Measurements from ENCODE around the gene SAFB. TPM values are rescaled to one million over a fixed set of nuclear protein-coding genes. Genes with fewer than 3 reads are reported as not detected.

The SAFB gene
- total RNA-seq, 4 donors from 2014 or later: 90.5 to 368 (median 185) TPM

- WGBS, 2 donors (ENCODE audit: low coverage in 1 of 2): 80 to 94% methylated on average over 5 to 10 of the region's 10 CpGs
- Histone ChIP-seq H3K27me3 (no peaks in the 10 kb centered on the region), H3K9me3 (no peaks in the 10 kb centered on the region), H3K36me3 (no peaks in the 10 kb centered on the region), H3K4me3 (no peak overlapping the region), H3K27ac (no peak overlapping the region), H3K4me1 (peaks cover 11 to 30% (median 23%) of the 10 kb centered on the region in 4 donors)
- DNase-seq: no peak
- in situ Hi-C loops (cut with MboI; ENCODE audit: low pct_ligation_motif_present in 1 of 4, low pct_unique_long_range_greater_than_20kb in 1 of 4, low sequenced_read_pairs in 3 of 4): no loop called here
- intact Hi-C loops (cut with DNase I; ENCODE audit: low total_unique reads): no loop called here
- TF ChIP-seq CTCF (IDR thresholded peaks at IDR 0.05): no peak
- no peak for TF ChIP-seq POLR2AphosphoS5 (IDR thresholded peaks at IDR 0.05)
- TF ChIP-seq POLR2A (IDR thresholded peaks at IDR 0.05): no peak
- no peak for TF ChIP-seq EP300 (IDR thresholded peaks at IDR 0.05; ENCODE audit: low read depth)
Measured at GRCh38 chr19:5683177-5683886, 60.4 kb downstream of the SAFB start.

GRCh38 chr19:5684694-5685430 lies 62.0 kb downstream of the SAFB start:
- DNase-seq: no peak
- Histone ChIP-seq H3K4me3 (no peak overlapping the region), H3K27ac (no peak overlapping the region), H3K36me3 (no peaks in the 10 kb centered on the region), H3K27me3 (no peaks in the 10 kb centered on the region), H3K4me1 (peaks cover 4 to 24% (median 17%) of the 10 kb centered on the region in 4 donors), H3K9me3 (no peaks in the 10 kb centered on the region)
- 91% methylated on average over 18 of the region's 22 CpGs; no CpG with 5 or more reads in 1 of the 2 donors for WGBS, 2 donors (ENCODE audit: low coverage in 1 of 2)
- in situ Hi-C loops (cut with MboI; ENCODE audit: low pct_ligation_motif_present in 1 of 4, low pct_unique_long_range_greater_than_20kb in 1 of 4, low sequenced_read_pairs in 3 of 4) (no loop called here), intact Hi-C loops (cut with DNase I; ENCODE audit: low total_unique reads) (no loop called here)
- no peak for TF ChIP-seq EP300 (IDR thresholded peaks at IDR 0.05; ENCODE audit: low read depth)
- TF ChIP-seq CTCF (IDR thresholded peaks at IDR 0.05): no peak
- TF ChIP-seq POLR2AphosphoS5 (IDR thresholded peaks at IDR 0.05): no peak

- H3K27me3 ChIP-seq: no peaks in the 10 kb centered on the region
- in situ Hi-C loops (cut with MboI; ENCODE audit: low pct_ligation_motif_present in 1 of 4, low pct_unique_long_range_greater_than_20kb in 1 of 4, low sequenced_read_pairs in 3 of 4): no loop called here
- WGBS, 2 donors (ENCODE audit: low coverage in 1 of 2): 0 to 55% methylated on average over 1 to 15 of the region's 16 CpGs
- intact Hi-C loops (cut with DNase I; ENCODE audit: low total_unique reads): no loop called here
- H3K4me3 ChIP-seq: peak overlapping the region in 3 of 4 donors; percentile 42 to 70 (median 48)
- no peaks in the 10 kb centered on the region for H3K9me3 ChIP-seq
- H3K4me1 ChIP-seq: peaks cover 0 to 26% (median 15%) of the 10 kb centered on the region in 4 donors
- no peak for DNase-seq
- H3K36me3 ChIP-seq: no peaks in the 10 kb centered on the region
- TF ChIP-seq POLR2A (IDR thresholded peaks at IDR 0.05): no peak
- TF ChIP-seq CTCF (IDR thresholded peaks at IDR 0.05): no peak
- no peak for TF ChIP-seq EP300 (IDR thresholded peaks at IDR 0.05; ENCODE audit: low read depth)
- TF ChIP-seq POLR2AphosphoS5 (IDR thresholded peaks at IDR 0.05): no peak
- peak overlapping the region; percentile 83 to 93 (median 88) for H3K27ac ChIP-seq
Measured at GRCh38 chr19:5686326-5686646, 63.4 kb downstream of the SAFB start.

GRCh38 chr19:5686647-5687359 lies 63.9 kb downstream of the SAFB start:
- in situ Hi-C loops (cut with MboI; ENCODE audit: low pct_ligation_motif_present in 1 of 4, low pct_unique_long_range_greater_than_20kb in 1 of 4, low sequenced_read_pairs in 3 of 4) (no loop called here), intact Hi-C loops (cut with DNase I; ENCODE audit: low total_unique reads) (no loop called here)
- TF ChIP-seq EP300 (IDR thresholded peaks at IDR 0.05; ENCODE audit: low read depth) (no peak), POLR2A (IDR thresholded peaks at IDR 0.05) (no peak), POLR2AphosphoS5 (IDR thresholded peaks at IDR 0.05) (peak in 2 of 3 donors; percentile 23 to 29), CTCF (IDR thresholded peaks at IDR 0.05) (peak; percentile 80 to 93 (median 85))
- DNase-seq: peak; percentile 100
- 0 to 3% methylated on average over 8 to 44 of the region's 59 CpGs for WGBS, 2 donors (ENCODE audit: low coverage in 1 of 2)
- H3K27me3 ChIP-seq: no peaks in the 10 kb centered on the region
- no peaks in the 10 kb centered on the region for H3K9me3 ChIP-seq
- H3K27ac ChIP-seq: peak overlapping the region; percentile 83 to 93 (median 88)
- H3K4me3 ChIP-seq: peak overlapping the region; percentile 42 to 70 (median 48)
- H3K36me3 ChIP-seq: no peaks in the 10 kb centered on the region
- peaks cover 0 to 31% (median 19%) of the 10 kb centered on the region in 4 donors for H3K4me1 ChIP-seq

All from transverse colon (tissue), 4 donors.